ENCODE results near the gene DPCD.

DNA sequence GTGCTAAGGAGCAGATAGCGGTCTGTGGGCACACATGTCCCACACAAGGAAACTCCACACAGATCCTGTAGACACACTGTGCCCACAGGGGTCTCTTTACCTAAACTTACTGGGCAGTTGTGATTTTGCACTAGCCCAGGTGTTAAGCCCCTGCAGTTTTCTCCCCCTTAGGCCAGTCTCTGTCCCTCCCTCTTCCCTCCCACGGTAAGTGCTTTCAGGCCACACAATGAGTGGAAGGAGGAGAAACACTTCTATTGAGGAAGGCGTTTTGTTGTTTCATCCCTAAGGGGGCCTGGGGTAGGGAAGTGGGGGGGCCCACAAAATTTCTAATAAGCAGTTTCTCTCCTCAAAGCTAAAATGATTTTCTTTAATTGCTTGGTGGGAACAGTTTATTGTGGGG, 55.4 kb downstream of the DPCD start:
- TF ChIP-seq TCF7 (IDR thresholded peaks at IDR 0.05; ENCODE audit: borderline replicate concordance) (no peak), KDM1A (IDR thresholded peaks at IDR 0.05; ENCODE audit: borderline replicate concordance) (no peak), CREM (IDR thresholded peaks at IDR 0.05; ENCODE audit: low read depth) (no peak)
- TF ChIP-seq, protein P1, sequence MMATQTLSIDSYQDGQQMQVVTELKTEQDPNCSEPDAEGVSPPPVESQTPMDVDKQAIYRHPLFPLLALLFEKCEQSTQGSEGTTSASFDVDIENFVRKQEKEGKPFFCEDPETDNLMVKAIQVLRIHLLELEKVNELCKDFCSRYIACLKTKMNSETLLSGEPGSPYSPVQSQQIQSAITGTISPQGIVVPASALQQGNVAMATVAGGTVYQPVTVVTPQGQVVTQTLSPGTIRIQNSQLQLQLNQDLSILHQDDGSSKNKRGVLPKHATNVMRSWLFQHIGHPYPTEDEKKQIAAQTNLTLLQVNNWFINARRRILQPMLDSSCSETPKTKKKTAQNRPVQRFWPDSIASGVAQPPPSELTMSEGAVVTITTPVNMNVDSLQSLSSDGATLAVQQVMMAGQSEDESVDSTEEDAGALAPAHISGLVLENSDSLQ (IDR thresholded peaks at IDR 0.05): no peak
- TF ChIP-seq, protein P2, sequence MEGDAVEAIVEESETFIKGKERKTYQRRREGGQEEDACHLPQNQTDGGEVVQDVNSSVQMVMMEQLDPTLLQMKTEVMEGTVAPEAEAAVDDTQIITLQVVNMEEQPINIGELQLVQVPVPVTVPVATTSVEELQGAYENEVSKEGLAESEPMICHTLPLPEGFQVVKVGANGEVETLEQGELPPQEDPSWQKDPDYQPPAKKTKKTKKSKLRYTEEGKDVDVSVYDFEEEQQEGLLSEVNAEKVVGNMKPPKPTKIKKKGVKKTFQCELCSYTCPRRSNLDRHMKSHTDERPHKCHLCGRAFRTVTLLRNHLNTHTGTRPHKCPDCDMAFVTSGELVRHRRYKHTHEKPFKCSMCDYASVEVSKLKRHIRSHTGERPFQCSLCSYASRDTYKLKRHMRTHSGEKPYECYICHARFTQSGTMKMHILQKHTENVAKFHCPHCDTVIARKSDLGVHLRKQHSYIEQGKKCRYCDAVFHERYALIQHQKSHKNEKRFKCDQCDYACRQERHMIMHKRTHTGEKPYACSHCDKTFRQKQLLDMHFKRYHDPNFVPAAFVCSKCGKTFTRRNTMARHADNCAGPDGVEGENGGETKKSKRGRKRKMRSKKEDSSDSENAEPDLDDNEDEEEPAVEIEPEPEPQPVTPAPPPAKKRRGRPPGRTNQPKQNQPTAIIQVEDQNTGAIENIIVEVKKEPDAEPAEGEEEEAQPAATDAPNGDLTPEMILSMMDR (IDR thresholded peaks at IDR 0.05 in 2 of 3, conservative IDR thresholded peaks at IDR 0.05 in 1 of 3; ENCODE audit: control insufficient read depth in 2 of 3, extremely low read depth in 1 of 3, insufficient read depth in 1 of 3, low read depth in 3 of 3, low read length in 3 of 3): no peak

All from GM12878 (cell line).